Thoracic aorta (tissue), 2 donors: ENCODE results near the gene APH1A. TPM values are rescaled to one million over a fixed set of nuclear protein-coding genes. Genes with fewer than 3 reads are reported as not detected.

Experiments
- ATAC-seq: fragments of 150-250 bp; one replicate; pipeline ENCODE4 v1.8.0; 2017; ENCODE audit warnings: low read depth; ENCODE audit not compliant: insufficient number of reproducible peaks, low FRiP score
- DNase-seq: peaks from one replicate; pipeline ENCODE4 v3.0.0-alpha.2; 2020; ENCODE audit warnings: low spot score
- H3K27ac ChIP-seq, 2 donors: fragments of 200-600 bp; sonication (generic); 1 replicate in 1 of 2; 2 replicates in 1 of 2; pipeline ENCODE4 v1.5.1; 2016; ENCODE audit warnings: mild to moderate bottlenecking in 2 of 2, moderate library complexity in 2 of 2
- H3K27me3 ChIP-seq: fragments of 200-600 bp; sonication (generic); replicated peaks from 2 replicates; pipeline ENCODE4 v1.6.0; 2016; ENCODE audit warnings: mild to moderate bottlenecking; ENCODE audit not compliant: insufficient read depth
- H3K36me3 ChIP-seq: fragments of 200-600 bp; sonication (generic); one replicate; pipeline ENCODE4 v1.5.1; 2016
- H3K4me1 ChIP-seq, 2 donors: fragments of 200-600 bp; sonication (generic); 1 replicate in 1 of 2; 2 replicates in 1 of 2; pipeline versions ENCODE4 v1.5.1 to v1.6.0; 2016; ENCODE audit warnings: low read depth in 2 of 2, mild to moderate bottlenecking in 1 of 2; ENCODE audit not compliant: control insufficient read depth in 1 of 2
- H3K4me3 ChIP-seq: fragments of 200-600 bp; sonication (generic); 2 replicates; pipeline ENCODE4 v1.5.1; 2016; ENCODE audit warnings: mild to moderate bottlenecking
- H3K9me3 ChIP-seq: fragments of 200-600 bp; sonication (generic); 2 replicates; pipeline ENCODE4 v1.5.1; 2016
- CTCF ChIP-seq: fragments of 200-600 bp; sonication (generic); IDR thresholded peaks from one replicate; pipeline ENCODE4 v1.5.1; 2019; ENCODE audit warnings: antibody characterized with exemption
- total RNA-seq, 2 donors: library from RNA; depleted of rRNA; stranded (reverse); fragments of >200 nt; gene quantifications; one replicate each; pipeline versions ENCODE4 v1.1.0 to v1.2.3, GENCODE V29; 2016

The APH1A gene
- total RNA-seq, 2 donors from 2014 or later: 77.5 to 84.5 TPM

GRCh38 chr1:150259217-150259616, 9.6 kb downstream of the APH1A start:
- no peak overlapping the region for H3K27ac ChIP-seq
- peaks cover 2% of the 10 kb centered on the region for H3K36me3 ChIP-seq
- ATAC-seq (no peak), DNase-seq (no peak)
- H3K4me3 ChIP-seq: no peak overlapping the region
- no peaks in the 10 kb centered on the region for H3K9me3 ChIP-seq
- TF ChIP-seq CTCF: no peak
- H3K27me3 ChIP-seq: no peaks in the 10 kb centered on the region
- H3K4me1 ChIP-seq: peaks cover 9 to 10% of the 10 kb centered on the region in 2 donors

GRCh38 chr1:150257624-150258585, 10.9 kb downstream of the APH1A start, which contains the start of gene CA14:
CA14 (plus strand) TSS chr1:150257774; CDS start chr1:150258129, 355 bp downstream.
- no peak for TF ChIP-seq CTCF
- Histone ChIP-seq H3K9me3 (no peaks in the 10 kb centered on the region), H3K4me1 (peaks cover 9 to 10% of the 10 kb centered on the region in 2 donors), H3K27me3 (no peaks in the 10 kb centered on the region), H3K27ac (no peak within 1 kb of the TSS), H3K36me3 (no peaks in the 10 kb centered on the region), H3K4me3 (no peak within 1 kb of the TSS)
- DNase-seq (no peak), ATAC-seq (no peak)

- H3K4me3 ChIP-seq: peak overlapping the region; percentile 61
- no peak for ATAC-seq
- no peak for DNase-seq
- H3K9me3 ChIP-seq: no peaks in the 10 kb centered on the region
- peaks cover 9 to 10% of the 10 kb centered on the region in 2 donors for H3K4me1 ChIP-seq
- H3K27me3 ChIP-seq: no peaks in the 10 kb centered on the region
- H3K36me3 ChIP-seq: no peaks in the 10 kb centered on the region
- peak overlapping the region in 1 of 2 donors; percentile 45 for H3K27ac ChIP-seq
- TF ChIP-seq CTCF: no peak
These were observed 12.1 kb downstream of the APH1A start for GRCh38 chr1:150256554-150257341.

GRCh38 chr1:150256198-150256553, 12.6 kb downstream of the APH1A start:
- Histone ChIP-seq H3K36me3 (no peaks in the 10 kb centered on the region), H3K27me3 (no peaks in the 10 kb centered on the region), H3K27ac (peak overlapping the region; percentile 45 to 59), H3K4me3 (peak overlapping the region; percentile 61), H3K9me3 (no peaks in the 10 kb centered on the region), H3K4me1 (peaks cover 9 to 10% of the 10 kb centered on the region in 2 donors)
- no peak for ATAC-seq
- TF ChIP-seq CTCF: no peak
- no peak for DNase-seq

GRCh38 chr1:150249936-150250335, 18.9 kb downstream of the APH1A start:
- Histone ChIP-seq H3K27me3 (no peaks in the 10 kb centered on the region), H3K27ac (no peak overlapping the region), H3K4me3 (no peak overlapping the region), H3K4me1 (no peaks in the 10 kb centered on the region), H3K9me3 (no peaks in the 10 kb centered on the region), H3K36me3 (no peaks in the 10 kb centered on the region)
- TF ChIP-seq CTCF: no peak
- DNase-seq (no peak), ATAC-seq (no peak)
